ENCODE results near the gene PYM1.

The PYM1 gene

DNA sequence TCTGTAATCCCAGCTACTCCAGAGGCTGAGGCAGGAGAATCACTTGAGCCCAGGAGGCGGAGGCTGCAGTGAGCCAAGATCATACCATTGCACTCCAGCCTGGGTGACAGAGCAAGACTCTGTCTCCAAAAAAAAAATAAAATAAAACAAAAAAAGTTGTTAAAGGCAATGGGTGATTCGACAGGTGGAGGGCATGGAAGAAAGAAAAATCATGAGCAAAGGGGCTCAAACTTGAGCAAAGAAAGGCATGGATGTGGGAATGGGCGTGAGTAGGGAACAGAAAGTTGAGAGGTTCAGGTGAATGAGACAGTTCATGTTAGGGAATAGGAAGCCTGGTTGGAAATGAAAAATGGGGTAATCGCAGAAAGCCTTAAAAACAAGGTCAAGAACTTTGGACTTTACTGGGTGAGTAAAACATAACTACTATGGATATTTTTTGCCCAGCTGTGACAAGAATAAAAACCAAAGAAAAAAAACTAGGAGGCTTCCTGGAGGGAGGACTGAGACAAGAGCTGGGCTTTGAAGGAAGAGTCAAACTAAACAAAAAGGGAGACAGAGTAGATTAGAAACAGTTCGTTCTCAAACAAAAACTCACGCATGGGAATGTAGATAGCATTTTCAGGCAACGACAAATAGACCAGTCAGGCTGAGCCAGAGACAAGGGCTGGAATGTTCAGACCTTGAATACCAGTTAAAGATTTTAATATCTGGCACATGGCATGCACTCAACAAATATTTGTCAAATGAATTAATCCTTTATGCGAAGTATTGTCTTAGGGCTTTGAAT is 18.8 kb downstream of the PYM1 start:
- TF ChIP-seq, protein P1, sequence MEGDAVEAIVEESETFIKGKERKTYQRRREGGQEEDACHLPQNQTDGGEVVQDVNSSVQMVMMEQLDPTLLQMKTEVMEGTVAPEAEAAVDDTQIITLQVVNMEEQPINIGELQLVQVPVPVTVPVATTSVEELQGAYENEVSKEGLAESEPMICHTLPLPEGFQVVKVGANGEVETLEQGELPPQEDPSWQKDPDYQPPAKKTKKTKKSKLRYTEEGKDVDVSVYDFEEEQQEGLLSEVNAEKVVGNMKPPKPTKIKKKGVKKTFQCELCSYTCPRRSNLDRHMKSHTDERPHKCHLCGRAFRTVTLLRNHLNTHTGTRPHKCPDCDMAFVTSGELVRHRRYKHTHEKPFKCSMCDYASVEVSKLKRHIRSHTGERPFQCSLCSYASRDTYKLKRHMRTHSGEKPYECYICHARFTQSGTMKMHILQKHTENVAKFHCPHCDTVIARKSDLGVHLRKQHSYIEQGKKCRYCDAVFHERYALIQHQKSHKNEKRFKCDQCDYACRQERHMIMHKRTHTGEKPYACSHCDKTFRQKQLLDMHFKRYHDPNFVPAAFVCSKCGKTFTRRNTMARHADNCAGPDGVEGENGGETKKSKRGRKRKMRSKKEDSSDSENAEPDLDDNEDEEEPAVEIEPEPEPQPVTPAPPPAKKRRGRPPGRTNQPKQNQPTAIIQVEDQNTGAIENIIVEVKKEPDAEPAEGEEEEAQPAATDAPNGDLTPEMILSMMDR (IDR thresholded peaks at IDR 0.05): no peak
- TF ChIP-seq ZFX (IDR thresholded peaks at IDR 0.05; ENCODE audit: borderline replicate concordance): no peak
- peak overlapping the region; percentile 95 for H3K27ac ChIP-seq

DNA sequence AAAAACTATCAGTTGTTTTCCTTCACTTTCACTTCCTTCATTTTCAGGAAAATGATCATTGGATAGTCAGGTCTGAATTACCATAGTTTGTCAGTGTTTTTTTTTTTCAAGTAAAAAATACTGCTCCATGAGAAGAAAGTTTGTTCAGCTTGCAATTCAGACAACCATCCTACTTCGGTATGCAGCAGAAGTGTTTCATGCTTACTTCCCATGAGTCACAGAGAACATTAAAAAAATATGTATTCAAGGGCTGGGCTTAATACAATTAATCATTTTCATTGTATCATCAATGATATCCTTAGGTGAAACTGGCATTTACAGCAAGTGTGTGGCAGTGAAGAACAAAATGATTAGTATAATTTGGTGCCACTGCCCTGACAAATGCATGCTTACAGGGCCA is 21.6 kb downstream of the PYM1 start:
- no peak for TF ChIP-seq ZFX (IDR thresholded peaks at IDR 0.05; ENCODE audit: borderline replicate concordance)
- TF ChIP-seq, protein P1 (IDR thresholded peaks at IDR 0.05): no peak
- H3K27ac ChIP-seq: peak overlapping the region; percentile 95

DNA sequence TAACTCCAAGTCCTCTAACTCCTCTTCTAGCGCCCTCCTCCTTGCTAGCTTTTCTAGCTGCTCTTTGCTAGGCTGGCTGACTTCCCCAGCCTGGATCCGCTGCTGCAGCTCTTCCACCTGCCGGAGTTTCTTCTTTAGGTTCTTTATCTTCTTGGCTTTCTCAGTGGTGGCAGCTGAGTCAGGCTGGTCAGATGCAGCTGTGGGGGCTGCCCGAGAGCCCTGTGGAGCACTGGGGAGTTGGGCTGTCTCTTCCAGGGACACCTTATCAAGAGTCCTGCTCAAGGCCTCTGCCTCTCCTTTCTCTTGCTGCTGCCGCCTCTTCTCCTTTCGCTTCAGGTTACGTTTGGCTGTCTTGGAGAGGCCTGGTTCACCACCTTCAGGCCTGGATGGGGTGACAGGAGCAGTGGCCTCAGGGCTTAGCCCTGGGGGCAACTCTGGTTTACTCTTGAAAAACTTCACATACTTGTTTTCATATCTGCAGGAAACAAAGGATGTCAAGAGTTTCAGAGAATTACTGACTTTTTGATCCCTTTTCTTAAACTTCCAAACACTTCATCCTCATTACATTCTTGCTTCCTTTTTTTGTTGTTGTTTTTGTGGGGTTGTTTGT is 25.7 kb downstream of the PYM1 start:
- peak overlapping the region; percentile 15; the same call in 1 of the 2 replicates for H3K27ac ChIP-seq
- TF ChIP-seq ZFX (IDR thresholded peaks at IDR 0.05; ENCODE audit: borderline replicate concordance): no peak
- TF ChIP-seq, protein P1 (IDR thresholded peaks at IDR 0.05): no peak

DNA sequence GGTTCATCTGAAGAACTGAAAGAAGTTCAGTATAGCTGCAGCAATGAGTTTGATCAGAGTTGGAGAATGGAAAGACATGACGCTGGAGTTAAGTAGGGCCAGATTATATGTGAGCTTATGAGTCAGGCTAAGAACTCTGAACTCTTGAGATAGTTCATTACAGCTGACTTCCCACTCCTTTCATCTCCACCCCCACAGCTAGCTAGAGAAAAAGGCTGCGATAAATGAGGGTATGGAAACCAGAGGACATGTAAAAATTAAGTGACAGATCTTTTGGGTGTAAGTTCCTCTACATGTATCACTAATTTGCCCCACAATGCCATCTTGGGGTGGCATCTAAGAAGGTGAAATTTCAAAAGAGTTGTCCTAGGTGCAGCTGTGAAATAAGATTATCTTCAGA is 28.6 kb downstream of the PYM1 start:
- H3K27ac ChIP-seq: peak overlapping the region; percentile 33; the same call in 1 of the 2 replicates
- no peak for TF ChIP-seq ZFX (IDR thresholded peaks at IDR 0.05; ENCODE audit: borderline replicate concordance)
- TF ChIP-seq, protein P1 (IDR thresholded peaks at IDR 0.05): no peak

DNA sequence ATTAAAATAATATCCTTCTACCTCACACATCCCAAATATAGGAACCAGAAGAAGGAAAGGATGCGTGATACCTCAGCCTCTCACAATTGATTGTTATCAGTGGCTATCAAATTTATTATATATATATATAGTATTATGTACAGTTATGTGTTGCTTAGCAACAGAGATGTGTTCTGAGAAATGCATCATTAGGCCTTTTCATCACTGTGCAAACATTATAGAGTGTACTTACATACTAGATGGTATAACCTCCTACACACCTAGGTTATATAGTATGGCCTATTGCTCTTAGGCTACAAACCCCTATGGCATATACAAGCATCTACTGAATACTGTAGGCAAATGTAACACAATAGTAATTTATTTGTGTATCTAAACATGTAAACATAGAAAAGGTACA is 34.0 kb downstream of the PYM1 start:
- no peak overlapping the region for H3K27ac ChIP-seq
- no peak for TF ChIP-seq ZFX (IDR thresholded peaks at IDR 0.05; ENCODE audit: borderline replicate concordance)
- TF ChIP-seq, protein P1 (IDR thresholded peaks at IDR 0.05): no peak

DNA sequence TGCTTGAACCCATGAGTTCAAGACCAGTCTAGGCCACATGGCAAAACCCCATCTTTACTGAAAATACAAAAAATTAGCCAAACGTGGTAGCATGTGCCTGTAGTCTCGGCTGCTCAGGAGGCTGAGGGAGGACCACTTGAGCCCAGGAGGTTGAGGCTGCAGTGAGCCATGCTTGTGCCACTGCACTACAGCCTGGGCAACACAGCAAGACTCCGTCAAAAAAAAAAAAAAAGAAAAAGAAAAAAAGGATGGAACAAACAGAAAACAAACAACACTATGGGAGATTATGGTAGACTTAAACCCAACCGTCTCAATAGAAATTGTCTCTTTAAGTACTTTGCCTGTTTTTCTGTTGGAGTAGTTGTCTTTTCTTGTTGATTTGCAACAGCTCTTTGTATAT is 36.4 kb downstream of the PYM1 start:
- no peak for TF ChIP-seq ZFX (IDR thresholded peaks at IDR 0.05; ENCODE audit: borderline replicate concordance)
- TF ChIP-seq, protein P1 (IDR thresholded peaks at IDR 0.05): no peak
- no peak overlapping the region for H3K27ac ChIP-seq

DNA sequence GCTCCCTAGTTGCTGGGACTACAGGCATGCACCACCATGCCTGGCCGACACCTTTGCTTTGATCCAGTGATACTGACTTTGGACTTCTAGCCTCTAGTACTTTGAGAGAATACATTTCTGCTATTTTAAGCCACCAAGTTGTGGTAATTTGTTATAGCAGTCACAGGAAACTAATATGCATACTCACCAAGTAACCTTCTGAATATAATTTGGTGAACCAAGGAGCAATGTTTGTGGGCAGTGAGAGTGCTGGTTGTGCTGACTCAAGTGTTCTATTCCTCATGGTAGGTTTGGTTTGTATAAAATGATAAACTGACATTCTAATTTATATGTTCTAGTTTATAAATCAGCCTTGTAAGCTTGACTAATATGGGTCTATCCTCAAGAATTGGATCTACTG is 42.6 kb downstream of the PYM1 start:
- TF ChIP-seq, protein P1 (IDR thresholded peaks at IDR 0.05): no peak
- TF ChIP-seq ZFX (IDR thresholded peaks at IDR 0.05; ENCODE audit: borderline replicate concordance): no peak
- no peak overlapping the region for H3K27ac ChIP-seq

Measured in 22Rv1 (cell line).